HT1080 (cell line): ENCODE measurements around the gene C1R. TPM values are rescaled to one million over a fixed set of nuclear protein-coding genes. Genes with fewer than 3 reads are reported as not detected.
"Not testable (repeated sequence)": the region's sequence is repeated elsewhere in the genome, so short reads cannot be mapped to it uniquely, and the experiment has no call there.

Experiments used
- DNase-seq: peaks from one replicate; pipeline ENCODE4 v3.0.0-alpha.2; 2015; ENCODE audit warnings: low read depth
- small RNA-seq: library from RNA; depleted of rRNA; stranded (forward); fragments of <200 nt; gene quantifications from one replicate; pipeline ENCODE3, GENCODE V24; 2014
- total RNA-seq: library from RNA; depleted of rRNA; stranded (reverse); fragments of >200 nt; shearing (Covaris generic); gene quantifications from 2 replicates; pipeline ENCODE4 v1.2.3, GENCODE V29; 2014; rRNA removed

Gene C1R
- total RNA-seq, 1 experiment from 2014 or later, result 2.3 TPM

DNA sequence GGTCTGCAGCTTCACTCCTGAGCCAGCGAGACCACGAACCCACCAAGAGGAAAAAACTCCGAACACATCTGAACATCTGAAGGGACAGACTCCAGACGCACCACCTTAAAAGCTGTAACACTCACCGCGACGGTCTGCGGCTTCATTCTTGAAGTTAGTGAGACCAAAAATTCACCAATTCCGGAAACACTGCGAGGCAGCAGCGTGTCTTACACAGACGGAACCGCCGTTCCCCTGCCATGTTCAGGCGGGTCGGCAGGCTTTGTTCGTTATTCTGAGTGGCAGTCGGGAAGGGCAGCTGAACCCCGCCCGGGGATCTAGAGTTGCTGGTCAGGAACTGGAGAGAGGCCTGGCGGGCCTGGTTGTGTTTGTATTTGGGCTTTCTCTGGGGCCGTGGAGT, 53.7 kb downstream of the C1R start:
- no peak for DNase-seq

DNA sequence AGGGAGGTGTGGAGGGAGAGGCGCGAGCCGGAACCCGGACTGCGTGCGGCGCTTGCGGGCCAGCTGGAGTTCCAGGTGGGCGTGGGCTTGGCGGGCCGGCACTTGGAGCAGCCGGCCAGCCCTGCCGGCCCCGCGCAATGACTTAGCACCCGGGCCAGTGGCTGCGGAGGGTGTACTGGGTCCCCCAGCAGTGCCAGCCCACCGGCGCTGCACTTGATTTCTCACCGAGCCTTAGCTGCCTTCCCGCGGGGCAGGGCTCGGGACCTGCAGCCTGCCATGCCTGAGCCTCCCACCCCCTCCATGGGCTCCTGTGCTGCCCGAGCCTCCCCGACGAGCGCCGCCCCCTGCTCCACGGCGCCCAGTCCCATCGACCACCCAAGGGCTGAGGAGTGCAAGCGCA, 54.8 kb downstream of the C1R start:
- DNase-seq, result not testable (repeated sequence)

DNA sequence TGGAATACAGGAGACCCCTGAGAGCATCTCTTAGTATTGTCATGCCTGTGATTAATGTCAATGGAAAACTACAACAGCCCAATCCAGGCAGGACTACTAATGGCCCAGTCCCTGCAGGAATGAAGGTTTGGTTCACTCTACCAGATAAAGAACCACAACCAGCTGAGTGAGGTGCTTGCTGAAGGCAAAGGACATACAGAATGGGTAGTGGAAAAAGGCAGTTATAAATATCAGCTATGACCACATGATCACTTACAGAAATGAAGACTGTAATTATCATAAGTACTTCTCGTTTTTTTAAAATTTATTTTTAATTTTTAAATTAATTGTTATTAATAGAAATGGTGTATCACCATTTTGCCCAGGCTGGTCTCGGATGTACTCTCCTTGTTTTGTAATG, 56.8 kb downstream of the C1R start:
- DNase-seq, result no peak

DNA sequence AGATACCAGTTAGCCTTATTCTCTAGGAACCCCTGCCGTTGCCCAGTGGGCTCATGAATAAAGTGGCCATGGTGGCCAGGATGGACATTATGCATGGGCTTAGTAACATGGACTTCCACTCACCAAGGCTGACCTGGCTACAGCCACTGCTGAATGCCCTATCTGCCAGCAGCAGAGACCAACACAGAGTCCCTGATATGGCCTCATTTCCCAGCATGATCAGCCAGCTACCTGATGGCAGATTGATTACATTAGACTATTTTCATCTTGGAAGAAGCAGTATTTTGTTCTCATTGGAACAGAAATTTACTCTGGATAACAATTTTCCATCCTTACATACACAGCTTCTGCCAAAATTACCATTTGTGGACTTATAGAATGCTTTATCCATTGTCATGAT, 57.8 kb downstream of the C1R start:
- DNase-seq, result no peak

DNA sequence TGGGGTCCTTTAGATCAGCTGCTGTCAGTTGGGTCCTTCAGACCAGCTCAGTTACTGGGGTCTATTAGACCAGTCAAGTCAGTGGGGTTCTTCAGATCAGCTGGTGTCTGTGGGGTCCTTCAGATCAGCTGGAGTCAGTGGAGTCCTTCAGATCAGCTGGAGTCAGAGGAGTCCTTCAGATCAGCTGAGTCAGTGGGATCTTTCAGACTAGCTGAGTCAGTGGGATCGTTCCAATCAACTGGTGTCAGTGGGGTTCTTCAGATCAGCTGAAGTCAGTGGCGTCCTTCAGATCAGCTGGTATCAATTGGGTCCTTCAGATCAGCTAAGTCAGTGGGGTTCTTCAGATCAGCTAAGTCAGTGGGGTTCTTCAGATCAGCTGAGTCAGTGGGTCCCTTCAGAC, 59.3 kb downstream of the C1R start:
- DNase-seq, result no peak

DNA sequence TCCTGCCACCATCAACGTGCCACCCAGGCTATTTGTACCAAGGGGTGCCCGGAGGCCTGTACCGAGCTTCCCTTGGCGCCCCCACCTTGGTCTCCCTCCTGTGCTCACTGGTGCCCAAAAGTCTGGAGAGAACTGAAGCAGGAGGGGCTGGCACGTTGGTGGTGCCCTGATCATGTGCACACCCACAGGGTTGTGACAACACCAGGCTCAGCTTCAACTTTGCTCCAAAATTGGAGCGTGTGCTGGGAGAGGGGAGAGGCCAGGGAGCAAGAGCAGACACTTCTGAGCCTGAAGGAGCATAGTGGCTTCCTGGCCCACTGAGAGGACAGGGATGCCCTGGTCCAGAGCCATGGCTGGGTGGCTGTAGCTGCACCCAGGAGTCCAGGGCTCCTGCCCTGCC, 60.9 kb downstream of the C1R start:
- DNase-seq, result no peak

Small RNA genes lying within 50 kb of the gene (small RNA-seq; reads per million reads assigned to genes)
- gene AC006512.1, result not detected
- not detected for gene RNU6-485P

Other genes with a start within 250 kb of the C1R start
- 129 and 190 TPM in 2 replicates for gene CDCA3, start 241.2 kb downstream of the C1R start, total RNA-seq
- gene USP5, start 240.3 kb downstream of the C1R start, total RNA-seq, result 109 and 112 TPM in 2 replicates
- gene TPI1, start 224.9 kb downstream of the C1R start, total RNA-seq, result 1,401 and 1,471 TPM in 2 replicates
- gene SPSB2, start 219.1 kb downstream of the C1R start, total RNA-seq, result 15.7 and 20.0 TPM in 2 replicates
- 3.5 and 3.6 TPM in 2 replicates for gene LRRC23, start 187.6 kb downstream of the C1R start, total RNA-seq
- 13.4 and 26.3 TPM in 2 replicates for gene ENO2, start 177.9 kb downstream of the C1R start, total RNA-seq
- 6.6 and 11.6 TPM in 2 replicates for gene ATN1, start 164.5 kb downstream of the C1R start, total RNA-seq
- not detected in 2 replicates for gene RNU7-1, start 148.6 kb downstream of the C1R start, total RNA-seq
- 127 and 201 TPM in 2 replicates for gene C12orf57, start 148.4 kb downstream of the C1R start, total RNA-seq
- gene PTPN6, start 141.1 kb downstream of the C1R start, total RNA-seq, result 0.05 and 0.37 TPM in 2 replicates
- gene PHB2, start 121.8 kb downstream of the C1R start, total RNA-seq, result 647 and 649 TPM in 2 replicates
- 107 and 122 TPM in 2 replicates for gene EMG1, start 121.5 kb downstream of the C1R start, total RNA-seq
- gene LPCAT3, start 74.0 kb downstream of the C1R start, total RNA-seq, result 8.0 and 9.6 TPM in 2 replicates
- gene C1S, start 31.7 kb downstream of the C1R start, total RNA-seq, result 1.8 and 3.3 TPM in 2 replicates
- 18.0 and 20.3 TPM in 2 replicates for gene C1RL, start 16.8 kb upstream of the C1R start, total RNA-seq
- not detected in 2 replicates for gene RBP5, start 36.4 kb upstream of the C1R start, total RNA-seq
- gene CLSTN3, start 37.9 kb upstream of the C1R start, total RNA-seq, result 7.7 and 14.0 TPM in 2 replicates
- gene PEX5, start 97.2 kb upstream of the C1R start, total RNA-seq, result 20.5 and 22.1 TPM in 2 replicates
- gene ACSM4, start 211.6 kb upstream of the C1R start, total RNA-seq, result not detected in 2 replicates